ENCODE results near the gene EVA1C.
A peak's percentile ranks its signal among the peaks of the same experiment; 100 is the strongest.
"Not testable (repeated sequence)": the region's sequence is repeated elsewhere in the genome, so short reads cannot be mapped to it uniquely, and the experiment has no call there.

Gene EVA1C

GRCh38 chr21:32507342-32507919 is 94.9 kb downstream of the EVA1C start:
- FAIRE-seq, result no peak
- no peak for TF ChIP-seq POLR2A (IDR thresholded peaks at IDR 0.05; ENCODE audit: low read depth, low read length)
- DNase-seq (ENCODE audit: insufficient read length, low spot score), result no peak

GRCh38 chr21:32508036-32508435 is 95.5 kb downstream of the EVA1C start:
- FAIRE-seq; DNase-seq (ENCODE audit: insufficient read length, low spot score): not testable (repeated sequence)

DNA sequence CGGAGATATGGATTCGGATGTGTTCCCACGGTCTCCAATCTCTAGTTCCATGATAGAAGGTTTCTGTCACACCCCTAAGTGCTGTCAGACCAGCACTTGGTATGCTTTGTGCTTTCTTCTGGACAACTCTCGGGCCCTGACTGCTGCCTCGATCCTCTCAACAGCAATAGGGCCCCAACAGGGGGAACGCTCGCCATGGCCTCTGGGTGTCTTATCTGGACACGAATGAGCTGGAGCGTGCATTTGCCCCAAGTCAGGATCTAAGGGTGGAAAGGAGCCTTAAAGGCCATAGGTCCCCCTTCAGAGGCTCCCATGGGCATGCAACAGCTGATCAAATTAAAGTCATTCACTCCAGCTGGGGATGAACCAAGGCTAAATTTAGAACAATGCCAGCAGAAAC is 96.1 kb downstream of the EVA1C start:
- no peak for TF ChIP-seq POLR2A (IDR thresholded peaks at IDR 0.05; ENCODE audit: low read depth, low read length)
- DNase-seq (ENCODE audit: insufficient read length, low spot score), result no peak
- no peak for FAIRE-seq

- not testable (repeated sequence) for DNase-seq (ENCODE audit: insufficient read length, low spot score); FAIRE-seq
Observed at GRCh38 chr21:32508975-32509374, 96.5 kb downstream of the EVA1C start.

- DNase-seq (ENCODE audit: insufficient read length, low spot score), result no peak
- no peak for FAIRE-seq
- no peak for TF ChIP-seq POLR2A (IDR thresholded peaks at IDR 0.05; ENCODE audit: low read depth, low read length)
Observed at GRCh38 chr21:32514275-32515055, 102.0 kb downstream of the EVA1C start.

- no peak for TF ChIP-seq POLR2A (IDR thresholded peaks at IDR 0.05; ENCODE audit: low read depth, low read length)
- no peak for FAIRE-seq
- no peak for DNase-seq (ENCODE audit: insufficient read length, low spot score)
Observed at GRCh38 chr21:32515874-32516273, 103.4 kb downstream of the EVA1C start.

DNA sequence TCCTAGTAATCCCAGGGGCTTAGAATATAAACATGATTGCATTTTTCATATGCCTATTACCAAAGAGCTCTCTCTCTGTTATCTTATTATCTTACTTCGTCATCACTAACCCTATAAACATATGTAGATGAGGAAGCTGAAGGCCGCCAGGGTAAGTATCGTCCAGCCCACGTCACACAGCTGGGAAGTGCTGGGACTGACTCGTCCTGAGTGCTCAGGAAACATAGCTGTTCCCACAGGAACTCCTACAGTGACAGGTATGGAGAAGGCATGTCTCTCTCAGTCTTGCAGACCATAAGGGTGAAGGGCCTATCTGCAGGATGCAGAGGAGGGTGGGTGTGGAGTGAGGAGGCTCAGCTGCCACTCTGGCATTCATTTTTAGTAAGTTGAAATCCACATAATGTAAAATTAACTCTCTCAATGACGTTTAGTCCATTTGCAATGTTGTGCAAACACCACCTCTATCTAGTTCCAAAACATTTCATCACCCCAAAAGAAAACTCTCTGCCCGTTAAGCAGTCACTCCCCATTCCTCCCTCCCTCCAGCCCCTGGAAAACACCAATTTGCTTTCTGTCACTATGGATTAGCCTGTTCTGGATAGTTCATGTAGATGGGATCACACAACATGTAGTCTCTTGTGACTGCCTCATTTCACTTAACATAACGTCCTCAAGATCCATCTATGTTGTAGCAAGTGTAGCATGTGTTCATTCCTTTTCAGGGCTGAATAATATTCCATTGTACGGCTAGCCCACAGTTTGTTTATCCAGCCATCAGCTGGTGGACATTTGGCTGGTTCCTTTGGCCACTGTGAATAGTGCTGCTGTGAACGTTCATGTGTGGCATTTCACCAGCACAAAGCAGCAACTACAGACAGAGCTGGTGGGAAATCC is 104.5 kb downstream of the EVA1C start:
- no peak for FAIRE-seq
- DNase-seq (ENCODE audit: insufficient read length, low spot score), result no peak
- no peak for TF ChIP-seq POLR2A (IDR thresholded peaks at IDR 0.05; ENCODE audit: low read depth, low read length)

GRCh38 chr21:32519945-32520874 is 107.7 kb downstream of the EVA1C start:
- TF ChIP-seq POLR2A (IDR thresholded peaks at IDR 0.05; ENCODE audit: low read depth, low read length), result no peak
- no peak for DNase-seq (ENCODE audit: insufficient read length, low spot score)
- FAIRE-seq, result no peak

GRCh38 chr21:32520875-32521735 is 108.6 kb downstream of the EVA1C start:
- DNase-seq (ENCODE audit: insufficient read length, low spot score), result peak; percentile 81
- TF ChIP-seq POLR2A (IDR thresholded peaks at IDR 0.05; ENCODE audit: low read depth, low read length), result no peak
- FAIRE-seq, result no peak

GRCh38 chr21:32521736-32522355 is 109.3 kb downstream of the EVA1C start:
- no peak for TF ChIP-seq POLR2A (IDR thresholded peaks at IDR 0.05; ENCODE audit: low read depth, low read length)
- FAIRE-seq, result no peak

DNA sequence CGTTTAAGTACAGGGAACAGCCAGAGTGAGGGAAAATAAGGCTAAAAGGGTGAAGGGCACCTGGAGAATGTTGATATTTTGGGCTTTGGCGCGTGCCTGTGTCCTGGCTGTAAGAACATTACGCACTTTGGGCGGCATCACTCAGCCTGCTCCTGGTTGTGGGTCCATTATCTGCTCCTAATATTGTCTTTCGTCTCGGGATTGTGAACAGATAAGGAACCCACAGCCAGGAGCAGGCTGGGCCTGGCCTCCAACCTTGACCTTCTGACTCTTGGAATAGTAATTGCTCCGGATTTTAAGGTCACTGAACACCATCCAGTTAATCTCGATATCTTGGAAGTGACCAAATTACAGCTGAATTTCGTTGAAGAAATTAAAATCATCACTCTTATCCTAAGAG is 111.0 kb downstream of the EVA1C start:
- DNase-seq (ENCODE audit: insufficient read length, low spot score) (no peak), FAIRE-seq (no peak)
- no peak for TF ChIP-seq POLR2A (IDR thresholded peaks at IDR 0.05; ENCODE audit: low read depth, low read length)

More at GRCh38 chr21:32521736-32522355, 109.3 kb downstream of the EVA1C start:
- no peak for DNase-seq (ENCODE audit: insufficient read length, low spot score)

All from H54 (cell line).